D721Med (cell line): ENCODE results near the gene SPATA20.
A peak's percentile ranks its signal among the peaks of the same experiment; 100 is the strongest.

Experiments used
- DNase-seq: peaks from one replicate; pipeline ENCODE4 v3.0.0; 2011; ENCODE audit warnings: low spot score; ENCODE audit not compliant: insufficient read length
- FAIRE-seq: peaks from 2 replicates; lab custom pipeline; 2011; peaks lifted over from hg19 to GRCh38; lab: Jason Lieb, UNC
- CTCF ChIP-seq: IDR thresholded peaks from 2 replicates; pipeline ENCODE4 v1.5.1; 2012; ENCODE audit warnings: mild to moderate bottlenecking, control low read depth; ENCODE audit not compliant: insufficient read depth; ENCODE audit errors: missing control alignments

Gene SPATA20

DNA sequence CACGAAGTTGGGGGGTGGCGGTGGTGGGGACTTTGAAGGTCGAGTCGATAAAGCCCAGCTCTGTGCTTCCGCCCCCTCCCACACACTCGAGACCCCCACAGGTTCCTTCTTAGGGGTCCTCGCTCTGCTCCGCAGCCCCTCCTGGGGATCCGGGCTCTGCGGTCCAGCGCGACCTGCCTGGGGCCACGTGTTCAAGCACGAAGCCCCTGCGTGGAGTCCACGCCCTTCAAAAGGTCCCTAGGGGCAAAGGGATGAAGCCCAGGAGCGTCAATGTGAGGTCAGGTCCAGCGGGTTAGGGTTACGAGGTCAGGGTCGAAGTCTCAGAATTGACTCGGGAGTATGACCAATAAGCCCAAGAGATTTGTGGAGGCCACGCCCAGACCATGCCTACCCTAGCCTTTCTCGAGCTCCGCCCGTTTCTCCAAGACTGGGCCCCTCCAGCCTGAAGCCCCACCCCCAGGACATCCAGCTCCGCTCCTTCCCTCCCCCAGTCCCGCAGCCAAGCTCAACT lies 12.8 kb downstream of the SPATA20 start:
- DNase-seq (peak; percentile 77), FAIRE-seq (no peak)
- TF ChIP-seq CTCF = no peak

DNA sequence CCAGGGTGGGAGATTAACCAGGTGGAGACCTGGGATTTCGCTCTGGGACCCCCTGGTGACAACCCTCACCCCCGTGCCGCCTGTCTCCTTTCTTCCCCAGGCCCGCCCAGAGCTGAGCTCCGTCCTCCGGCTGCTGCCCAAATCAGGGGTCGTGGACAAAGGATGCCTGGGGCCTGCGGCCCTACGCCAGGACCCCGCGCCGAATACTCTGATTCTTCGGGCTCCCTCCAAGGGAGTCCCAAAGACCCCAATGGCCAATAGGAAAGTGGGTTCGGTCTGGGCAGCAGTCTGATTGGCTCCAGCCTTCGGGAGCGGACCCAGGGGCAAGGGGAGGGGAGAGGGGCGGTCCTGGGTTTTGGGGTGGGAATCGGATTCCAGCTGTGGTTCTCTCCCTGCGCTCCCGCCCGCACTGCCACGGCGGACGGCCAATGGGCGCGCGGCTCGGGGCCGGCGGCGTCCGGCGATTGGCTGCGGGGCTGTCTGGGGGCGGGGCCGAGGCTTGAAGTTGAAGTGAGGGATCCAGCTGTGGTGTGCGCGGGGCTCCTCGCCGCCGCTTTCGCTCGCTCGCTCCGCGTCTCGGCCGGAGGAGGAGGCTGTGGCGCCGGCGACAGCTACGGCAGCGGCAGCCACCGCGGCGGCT lies 13.3 kb downstream of the SPATA20 start, which contains the start of gene CACNA1G:
TSS of gene CACNA1G (plus strand) at position 531 of the 640 bp plus-strand sequence. CDS start 745 bp downstream, outside the sequence.
- no peak for TF ChIP-seq CTCF
- FAIRE-seq = no peak

DNA sequence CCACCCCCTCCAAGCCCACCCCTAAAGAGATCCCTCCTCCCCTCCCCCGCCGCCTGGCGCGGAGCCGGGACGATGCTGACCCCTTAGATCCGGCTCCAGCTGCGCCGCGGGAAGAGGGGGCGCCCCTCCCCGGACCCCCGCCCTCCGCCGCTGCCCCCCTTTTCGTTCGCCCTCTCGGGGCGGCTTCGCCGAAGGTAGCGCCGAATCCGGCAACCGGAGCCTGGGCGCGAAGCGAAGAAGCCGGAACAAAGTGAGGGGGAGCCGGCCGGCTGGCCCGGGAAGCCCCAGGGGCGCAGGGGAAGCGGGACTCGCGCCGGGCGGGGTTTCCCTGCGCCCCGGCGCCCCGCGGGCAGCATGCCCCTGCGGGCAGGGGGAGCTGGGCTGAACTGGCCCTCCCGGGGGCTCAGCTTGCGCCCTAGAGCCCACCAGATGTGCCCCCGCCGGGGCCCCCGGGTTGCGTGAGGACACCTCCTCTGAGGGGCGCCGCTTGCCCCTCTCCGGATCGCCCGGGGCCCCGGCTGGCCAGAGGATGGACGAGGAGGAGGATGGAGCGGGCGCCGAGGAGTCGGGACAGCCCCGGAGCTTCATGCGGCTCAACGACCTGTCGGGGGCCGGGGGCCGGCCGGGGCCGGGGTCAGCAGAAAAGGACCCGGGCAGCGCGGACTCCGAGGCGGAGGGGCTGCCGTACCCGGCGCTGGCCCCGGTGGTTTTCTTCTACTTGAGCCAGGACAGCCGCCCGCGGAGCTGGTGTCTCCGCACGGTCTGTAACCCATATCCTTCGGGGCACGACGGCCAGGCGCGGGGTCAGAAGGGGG lies 14.2 kb downstream of the SPATA20 start:
- FAIRE-seq (no peak), DNase-seq (no peak)
- no peak for TF ChIP-seq CTCF

More for the DNA sequence above, 13.3 kb downstream of the SPATA20 start, which contains the start of gene CACNA1G:
- DNase-seq = peak; percentile 89

GRCh38 chr17:50561746-50562141 lies 14.8 kb downstream of the SPATA20 start:
- DNase-seq (no peak), FAIRE-seq (no peak)
- TF ChIP-seq CTCF = no peak

- no peak for DNase-seq
- no peak for FAIRE-seq
- no peak for TF ChIP-seq CTCF
Measured at GRCh38 chr17:50562242-50563091, 15.5 kb downstream of the SPATA20 start.

- TF ChIP-seq CTCF = peak; percentile 26
- DNase-seq = no peak
- no peak for FAIRE-seq
Measured at GRCh38 chr17:50563092-50563511, 16.1 kb downstream of the SPATA20 start.
